Muscle layer of duodenum (tissue), 2 donors: Measurements from ENCODE around the gene CRISPLD2.

ENCODE experiments used
- H3K27ac ChIP-seq: one replicate; pipeline ENCODE4 v1.7.0; 2013; ENCODE audit warnings: mild to moderate bottlenecking, low read length
- H3K27me3 ChIP-seq: one replicate; pipeline ENCODE4 v1.7.0; 2013; ENCODE audit warnings: low read depth, mild to moderate bottlenecking, control low read depth, low read length
- H3K36me3 ChIP-seq, 2 donors: one replicate each; pipeline ENCODE4 v1.7.0; 2013; ENCODE audit warnings: low read length in 2 of 2, control low read depth in 1 of 2, mild to moderate bottlenecking in 1 of 2; ENCODE audit not compliant: insufficient read depth in 2 of 2, control insufficient read depth in 1 of 2
- H3K4me1 ChIP-seq, 2 donors: one replicate each; pipeline ENCODE4 v1.7.0; 2013; ENCODE audit warnings: low read length in 2 of 2, mild to moderate bottlenecking in 2 of 2, control low read depth in 1 of 2, moderate library complexity in 1 of 2; ENCODE audit not compliant: insufficient read depth in 2 of 2, control insufficient read depth in 1 of 2
- H3K4me3 ChIP-seq, 2 donors: one replicate each; pipeline ENCODE4 v1.7.0; 2013; ENCODE audit warnings: low read length in 2 of 2, low read depth in 1 of 2, mild to moderate bottlenecking in 1 of 2
- H3K9me3 ChIP-seq, 2 donors: one replicate each; pipeline ENCODE4 v1.7.0; 2013; ENCODE audit warnings: low read length in 2 of 2, control low read depth in 1 of 2, mild to moderate bottlenecking in 1 of 2; ENCODE audit not compliant: control insufficient read depth in 1 of 2
- donor health status: healthy.

The CRISPLD2 gene

DNA sequence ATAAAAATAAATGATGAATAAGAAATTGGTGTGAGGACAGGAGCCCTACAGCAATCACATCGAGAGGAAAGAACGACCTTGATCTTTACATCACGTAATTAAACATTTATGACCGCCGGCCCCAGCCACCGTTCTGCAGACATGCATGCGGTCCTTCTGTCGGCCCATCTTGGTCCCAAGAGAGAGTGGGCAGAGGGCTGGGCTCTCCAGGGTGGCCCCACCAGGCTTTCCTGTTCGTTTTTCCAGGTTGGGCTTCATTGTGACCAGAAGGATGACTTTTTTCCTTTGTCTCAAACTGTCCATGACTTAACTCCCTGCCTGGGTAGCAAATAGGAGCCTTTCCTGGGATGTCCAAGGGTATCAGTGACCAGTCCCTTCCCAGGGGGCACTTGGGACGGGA, 3.3 kb upstream of the CRISPLD2 start:
- Histone ChIP-seq H3K4me1 (no peaks in the 10 kb centered on the region), H3K27me3 (no peaks in the 10 kb centered on the region), H3K36me3 (no peaks in the 10 kb centered on the region), H3K9me3 (no peaks in the 10 kb centered on the region), H3K27ac (no peak overlapping the region), H3K4me3 (no peak overlapping the region)

- Histone ChIP-seq H3K27me3 (no peaks in the 10 kb centered on the region), H3K4me1 (no peaks in the 10 kb centered on the region), H3K9me3 (no peaks in the 10 kb centered on the region), H3K36me3 (peaks cover 0 to 2% of the 10 kb centered on the region in 2 donors), H3K27ac (no peak overlapping the region), H3K4me3 (no peak overlapping the region)
Observed at GRCh38 chr16:84817206-84817605, 2.6 kb upstream of the CRISPLD2 start.

- Histone ChIP-seq H3K4me1 (no peaks in the 10 kb centered on the region), H3K27me3 (no peaks in the 10 kb centered on the region), H3K36me3 (peaks cover 0 to 6% of the 10 kb centered on the region in 2 donors), H3K4me3 (no peak overlapping the region), H3K9me3 (no peaks in the 10 kb centered on the region), H3K27ac (no peak overlapping the region)
Observed at GRCh38 chr16:84817613-84818012, 2.2 kb upstream of the CRISPLD2 start.

DNA sequence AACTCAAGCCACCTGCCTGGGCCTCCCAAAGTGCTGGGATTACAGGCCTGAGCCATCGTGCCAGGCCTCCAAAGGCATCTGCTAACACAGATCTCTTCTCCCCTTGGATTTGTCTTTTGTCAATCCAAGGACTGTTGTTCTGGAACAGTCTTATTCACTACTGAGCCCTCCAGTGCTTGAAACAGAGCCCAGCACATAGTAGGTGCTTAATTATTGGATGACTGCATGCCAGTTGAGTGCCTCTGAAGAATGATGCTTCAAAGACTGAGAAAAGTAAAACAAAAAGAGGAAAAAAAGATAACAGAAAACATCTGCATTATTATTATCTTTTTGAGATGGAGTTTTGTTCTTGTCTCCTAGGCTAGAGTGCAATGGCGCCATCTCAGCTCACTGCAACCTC, 1.7 kb upstream of the CRISPLD2 start:
- Histone ChIP-seq H3K27ac (no peak overlapping the region), H3K4me1 (peaks cover 0 to under 1% of the 10 kb centered on the region in 2 donors), H3K9me3 (no peaks in the 10 kb centered on the region), H3K36me3 (peaks cover 0 to 7% of the 10 kb centered on the region in 2 donors), H3K4me3 (no peak overlapping the region), H3K27me3 (no peaks in the 10 kb centered on the region)

- Histone ChIP-seq H3K9me3 (no peaks in the 10 kb centered on the region), H3K36me3 (peaks cover 0 to 7% of the 10 kb centered on the region in 2 donors), H3K27me3 (no peaks in the 10 kb centered on the region), H3K4me3 (peak overlapping the region in 1 of 2 donors; percentile 93), H3K27ac (no peak overlapping the region), H3K4me1 (peaks cover 0 to 10% of the 10 kb centered on the region in 2 donors)
Observed at GRCh38 chr16:84818989-84819643, 669 bp upstream of the CRISPLD2 start.

DNA sequence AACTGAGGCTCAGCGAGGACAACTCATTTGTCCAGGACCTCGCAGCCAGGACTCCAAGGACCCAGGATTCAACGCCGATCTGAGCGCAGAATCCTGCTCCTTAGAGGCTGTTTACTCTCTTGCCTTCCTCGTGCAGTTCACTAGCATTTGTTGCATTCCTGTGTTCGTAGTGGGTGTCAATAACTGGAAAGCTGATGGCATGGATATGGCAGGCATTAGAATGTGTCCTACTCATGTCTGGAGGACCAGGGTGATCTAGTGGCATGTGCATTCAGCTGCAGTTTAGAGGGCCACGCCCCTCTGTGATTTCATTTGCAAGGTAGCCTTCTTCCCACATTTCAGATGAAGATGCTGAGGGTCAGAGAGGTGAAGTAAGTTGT, 510 bp downstream of the CRISPLD2 start:
- Histone ChIP-seq H3K4me3 (peak overlapping the region; percentile 93 to 98), H3K9me3 (no peaks in the 10 kb centered on the region), H3K36me3 (peaks cover 0 to 7% of the 10 kb centered on the region in 2 donors), H3K27me3 (no peaks in the 10 kb centered on the region), H3K4me1 (peaks cover 0 to 10% of the 10 kb centered on the region in 2 donors), H3K27ac (peak overlapping the region; percentile 96)

GRCh38 chr16:84820771-84821170, 986 bp downstream of the CRISPLD2 start:
- Histone ChIP-seq H3K9me3 (no peaks in the 10 kb centered on the region), H3K27me3 (no peaks in the 10 kb centered on the region), H3K27ac (peak overlapping the region; percentile 96), H3K4me3 (peak overlapping the region; percentile 93 to 98), H3K4me1 (peaks cover 0 to 10% of the 10 kb centered on the region in 2 donors), H3K36me3 (peaks cover 0 to 7% of the 10 kb centered on the region in 2 donors)

DNA sequence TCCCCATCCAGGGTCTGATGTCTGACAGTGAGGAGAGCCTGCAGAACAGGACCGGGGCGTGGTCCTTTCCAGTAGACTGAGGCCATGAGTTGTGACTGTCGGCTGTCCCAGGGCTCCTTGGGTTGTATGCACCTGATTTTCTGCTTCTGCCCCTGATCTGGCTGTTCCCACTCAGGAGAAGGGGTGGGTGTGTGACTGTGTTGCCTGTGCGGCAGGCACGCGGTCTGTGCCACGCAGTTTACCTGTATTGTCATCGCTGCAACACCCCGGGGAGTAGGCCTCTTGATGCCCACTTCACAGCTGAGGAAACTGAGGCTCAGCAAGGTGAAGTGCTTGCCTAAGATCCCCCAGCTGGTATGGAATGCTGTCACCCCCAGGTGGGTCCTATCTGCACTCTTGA, 1.4 kb downstream of the CRISPLD2 start:
- peak overlapping the region; percentile 93 to 98 for H3K4me3 ChIP-seq
- no peaks in the 10 kb centered on the region for H3K9me3 ChIP-seq
- no peaks in the 10 kb centered on the region for H3K27me3 ChIP-seq
- H3K27ac ChIP-seq, result peak overlapping the region; percentile 96
- peaks cover 0 to 7% of the 10 kb centered on the region in 2 donors for H3K36me3 ChIP-seq
- peaks cover 0 to 14% of the 10 kb centered on the region in 2 donors for H3K4me1 ChIP-seq

- H3K27ac ChIP-seq, result peak overlapping the region; percentile 96
Observed at GRCh38 chr16:84821728-84822689, 2.2 kb downstream of the CRISPLD2 start.

DNA sequence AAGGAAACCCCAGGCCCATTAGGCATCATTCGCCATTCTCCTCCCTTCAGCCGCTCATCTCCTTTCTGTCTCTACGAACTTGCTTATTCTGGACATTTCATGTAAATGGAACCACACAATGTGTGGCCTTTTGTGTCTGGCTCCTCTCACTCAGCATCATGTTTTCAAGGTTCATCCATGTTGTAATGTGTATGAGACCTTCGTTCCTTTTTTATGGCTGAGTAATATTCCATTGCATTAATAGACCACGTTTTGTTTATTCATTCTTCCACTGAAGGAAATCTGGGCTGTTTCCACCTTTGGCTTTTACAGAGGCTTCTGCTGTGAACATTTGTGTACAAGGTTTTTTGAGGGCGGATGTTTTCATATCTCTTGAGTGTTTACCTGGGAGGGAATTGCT, 3.2 kb downstream of the CRISPLD2 start:
- Histone ChIP-seq H3K4me1 (peaks cover 0 to 28% of the 10 kb centered on the region in 2 donors), H3K4me3 (peak overlapping the region; percentile 93 to 98), H3K27me3 (no peaks in the 10 kb centered on the region), H3K9me3 (no peaks in the 10 kb centered on the region), H3K27ac (peak overlapping the region; percentile 96), H3K36me3 (peaks cover 0 to 7% of the 10 kb centered on the region in 2 donors)

More at GRCh38 chr16:84821728-84822689, 2.2 kb downstream of the CRISPLD2 start:
- peaks cover 0 to 21% of the 10 kb centered on the region in 2 donors for H3K4me1 ChIP-seq
- H3K4me3 ChIP-seq, result peak overlapping the region; percentile 93 to 98
- peaks cover 0 to 7% of the 10 kb centered on the region in 2 donors for H3K36me3 ChIP-seq
- H3K27me3 ChIP-seq, result no peaks in the 10 kb centered on the region
- no peaks in the 10 kb centered on the region for H3K9me3 ChIP-seq

DNA sequence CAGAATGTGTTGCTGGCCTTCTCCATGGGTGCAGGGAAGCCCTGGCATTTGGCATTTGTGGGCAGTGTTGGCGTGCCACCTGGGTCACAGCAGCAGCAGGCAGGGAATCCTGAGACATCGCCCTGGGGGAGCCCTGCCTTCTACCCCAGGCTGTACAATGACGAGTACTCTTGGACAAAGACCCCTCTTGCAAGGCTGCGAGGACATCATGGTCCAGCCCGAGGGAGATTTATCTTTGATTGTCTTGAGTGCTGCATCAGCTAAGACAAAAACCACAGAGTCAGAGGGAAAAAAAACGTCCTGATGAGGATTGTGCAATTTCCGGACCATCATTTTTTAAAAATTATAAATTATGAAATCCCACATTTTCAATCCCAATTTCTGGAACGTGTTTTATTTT, 3.7 kb downstream of the CRISPLD2 start:
- Histone ChIP-seq H3K27me3 (no peaks in the 10 kb centered on the region), H3K9me3 (no peaks in the 10 kb centered on the region), H3K27ac (peak overlapping the region; percentile 96), H3K36me3 (peaks cover 0 to 7% of the 10 kb centered on the region in 2 donors), H3K4me1 (peaks cover 0 to 33% of the 10 kb centered on the region in 2 donors), H3K4me3 (peak overlapping the region; percentile 93 to 98)
